ENCODE measurements around the gene RPS26.
"Not testable (repeated sequence)": the region's sequence is repeated elsewhere in the genome, so short reads cannot be mapped to it uniquely, and the experiment has no call there.

The RPS26 gene

GRCh38 chr12:56021889-56022497 is 19.7 kb upstream of the RPS26 start:
- no peak for DNase-seq

GRCh38 chr12:56028511-56029165 is 13.1 kb upstream of the RPS26 start:
- DNase-seq, result no peak

- DNase-seq, result no peak
These were observed 12.6 kb upstream of the RPS26 start for GRCh38 chr12:56029166-56029519.

GRCh38 chr12:56029666-56030293 is 11.9 kb upstream of the RPS26 start:
- peak; percentile 3 to 58 (median 20) for DNase-seq

GRCh38 chr12:56031987-56032386 is 9.7 kb upstream of the RPS26 start:
- no peak for DNase-seq

- no peak for DNase-seq
These were observed 7.0 kb upstream of the RPS26 start for GRCh38 chr12:56034586-56035332.

GRCh38 chr12:56037161-56037560 is 4.6 kb upstream of the RPS26 start:
- no peak for DNase-seq

- DNase-seq, result no peak
These were observed 3.6 kb upstream of the RPS26 start for GRCh38 chr12:56038022-56038655.

- no peak for DNase-seq
These were observed 1.6 kb upstream of the RPS26 start for GRCh38 chr12:56040151-56040550.

GRCh38 chr12:56040963-56041551 is 661 bp upstream of the RPS26 start:
- no peak for DNase-seq

GRCh38 chr12:56042430-56042813 is 704 bp downstream of the RPS26 start:
- not testable (repeated sequence) for DNase-seq

GRCh38 chr12:56042843-56043242 is 1.1 kb downstream of the RPS26 start:
- DNase-seq, result no peak

GRCh38 chr12:56046027-56046780 is 4.5 kb downstream of the RPS26 start:
- DNase-seq, result no peak

GRCh38 chr12:56053407-56053893 is 11.7 kb downstream of the RPS26 start:
- no peak for DNase-seq

GRCh38 chr12:56059964-56060363 is 18.2 kb downstream of the RPS26 start:
- DNase-seq, result not testable (repeated sequence)

- DNase-seq, result no peak
These were observed 20.3 kb downstream of the RPS26 start for GRCh38 chr12:56061982-56062381.

- no peak for DNase-seq
These were observed 21.3 kb downstream of the RPS26 start for GRCh38 chr12:56062996-56063395.

- no peak for DNase-seq
These were observed 29.9 kb downstream of the RPS26 start for GRCh38 chr12:56071648-56072047.

- DNase-seq, result no peak
These were observed 32.7 kb downstream of the RPS26 start for GRCh38 chr12:56074396-56074795.

GRCh38 chr12:56077966-56078365 is 36.2 kb downstream of the RPS26 start:
- DNase-seq, result not testable (repeated sequence)

- DNase-seq, result no peak
These were observed 36.7 kb downstream of the RPS26 start for GRCh38 chr12:56078427-56078826.

All from stimulated activated naive CD4-positive, alpha-beta T cell (primary cell).